ENCODE measurements around the gene LYPD6. TPM values are rescaled to one million over a fixed set of nuclear protein-coding genes. Genes with fewer than 3 reads are reported as not detected.

Gene LYPD6
- total RNA-seq, 2 experiments from 2014 or later, result not detected

- Histone ChIP-seq H3K4me2 (ENCODE audit: low read length) (no peak overlapping the region), H2AFZ (ENCODE audit: low read length) (no peak overlapping the region), H4K20me1 (ENCODE audit: insufficient read depth, low read length) (no peaks in the 10 kb centered on the region), H3K9me2 (ENCODE audit: insufficient read depth, low read length) (no peaks in the 10 kb centered on the region), H3K4me1 (ENCODE audit: insufficient read depth, low read length, poor library complexity, severe bottlenecking) (no peaks in the 10 kb centered on the region), H3K79me2 (ENCODE audit: insufficient read depth, low read depth, low read length) (no peaks in the 10 kb centered on the region), H3K27ac (ENCODE audit: low read depth, low read length, poor library complexity, severe bottlenecking) (no peak overlapping the region), H3K4me3 (ENCODE audit: low read depth, low read length, poor library complexity, severe bottlenecking) (no peak overlapping the region), H3K36me3 (ENCODE audit: insufficient read depth, low read length) (no peaks in the 10 kb centered on the region), H3K9me3 (ENCODE audit: low read length) (no peaks in the 10 kb centered on the region)
- DNase-seq (ENCODE audit: low spot score), result no peak
- POLR2A ChIA-PET, result no interaction called here
- BruUV-seq (replicated peaks), result no TSS peak
- intact Hi-C loops (cut with micrococcal nuclease; ENCODE audit: unreplicated experiment), result no loop called here
- TF ChIP-seq, protein P1, sequence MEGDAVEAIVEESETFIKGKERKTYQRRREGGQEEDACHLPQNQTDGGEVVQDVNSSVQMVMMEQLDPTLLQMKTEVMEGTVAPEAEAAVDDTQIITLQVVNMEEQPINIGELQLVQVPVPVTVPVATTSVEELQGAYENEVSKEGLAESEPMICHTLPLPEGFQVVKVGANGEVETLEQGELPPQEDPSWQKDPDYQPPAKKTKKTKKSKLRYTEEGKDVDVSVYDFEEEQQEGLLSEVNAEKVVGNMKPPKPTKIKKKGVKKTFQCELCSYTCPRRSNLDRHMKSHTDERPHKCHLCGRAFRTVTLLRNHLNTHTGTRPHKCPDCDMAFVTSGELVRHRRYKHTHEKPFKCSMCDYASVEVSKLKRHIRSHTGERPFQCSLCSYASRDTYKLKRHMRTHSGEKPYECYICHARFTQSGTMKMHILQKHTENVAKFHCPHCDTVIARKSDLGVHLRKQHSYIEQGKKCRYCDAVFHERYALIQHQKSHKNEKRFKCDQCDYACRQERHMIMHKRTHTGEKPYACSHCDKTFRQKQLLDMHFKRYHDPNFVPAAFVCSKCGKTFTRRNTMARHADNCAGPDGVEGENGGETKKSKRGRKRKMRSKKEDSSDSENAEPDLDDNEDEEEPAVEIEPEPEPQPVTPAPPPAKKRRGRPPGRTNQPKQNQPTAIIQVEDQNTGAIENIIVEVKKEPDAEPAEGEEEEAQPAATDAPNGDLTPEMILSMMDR (conservative IDR thresholded peaks at IDR 0.05; ENCODE audit: low read length), result no peak
- no peak for TF ChIP-seq EZH2phosphoT487 (IDR thresholded peaks at IDR 0.05; ENCODE audit: borderline replicate concordance, low read depth, low read length)
- CTCF ChIA-PET (ENCODE audit: unreplicated experiment), result no interaction called here
Observed at GRCh38 chr2:149409506-149409905, 79.1 kb downstream of the LYPD6 start.

GRCh38 chr2:149410701-149411484 lies 80.5 kb downstream of the LYPD6 start:
- no peaks in the 10 kb centered on the region for H3K79me2 ChIP-seq (ENCODE audit: insufficient read depth, low read depth, low read length)
- H3K4me1 ChIP-seq (ENCODE audit: insufficient read depth, low read length, poor library complexity, severe bottlenecking), result no peaks in the 10 kb centered on the region
- no peak for DNase-seq (ENCODE audit: low spot score)
- no TSS peak for BruUV-seq (replicated peaks)
- H2AFZ ChIP-seq (ENCODE audit: low read length), result no peak overlapping the region
- no peaks in the 10 kb centered on the region for H3K9me2 ChIP-seq (ENCODE audit: insufficient read depth, low read length)
- H3K4me3 ChIP-seq (ENCODE audit: low read depth, low read length, poor library complexity, severe bottlenecking), result no peak overlapping the region
- H3K27ac ChIP-seq (ENCODE audit: low read depth, low read length, poor library complexity, severe bottlenecking), result no peak overlapping the region
- H3K9me3 ChIP-seq (ENCODE audit: low read length), result no peaks in the 10 kb centered on the region
- intact Hi-C loops (cut with micrococcal nuclease; ENCODE audit: unreplicated experiment), result no loop called here
- no peaks in the 10 kb centered on the region for H3K36me3 ChIP-seq (ENCODE audit: insufficient read depth, low read length)
- no peak for TF ChIP-seq EZH2phosphoT487 (IDR thresholded peaks at IDR 0.05; ENCODE audit: borderline replicate concordance, low read depth, low read length)
- TF ChIP-seq, protein P1 (conservative IDR thresholded peaks at IDR 0.05; ENCODE audit: low read length), result no peak
- ChIA-PET POLR2A (no interaction called here), CTCF (ENCODE audit: unreplicated experiment) (no interaction called here)
- H3K4me2 ChIP-seq (ENCODE audit: low read length), result no peak overlapping the region
- no peaks in the 10 kb centered on the region for H4K20me1 ChIP-seq (ENCODE audit: insufficient read depth, low read length)

GRCh38 chr2:149413487-149413886 lies 83.1 kb downstream of the LYPD6 start:
- Histone ChIP-seq H3K79me2 (ENCODE audit: insufficient read depth, low read depth, low read length) (no peaks in the 10 kb centered on the region), H4K20me1 (ENCODE audit: insufficient read depth, low read length) (no peaks in the 10 kb centered on the region), H3K36me3 (ENCODE audit: insufficient read depth, low read length) (no peaks in the 10 kb centered on the region), H3K27ac (ENCODE audit: low read depth, low read length, poor library complexity, severe bottlenecking) (no peak overlapping the region), H3K9me3 (ENCODE audit: low read length) (no peaks in the 10 kb centered on the region), H3K4me3 (ENCODE audit: low read depth, low read length, poor library complexity, severe bottlenecking) (no peak overlapping the region), H3K9me2 (ENCODE audit: insufficient read depth, low read length) (no peaks in the 10 kb centered on the region), H2AFZ (ENCODE audit: low read length) (no peak overlapping the region), H3K4me1 (ENCODE audit: insufficient read depth, low read length, poor library complexity, severe bottlenecking) (no peaks in the 10 kb centered on the region), H3K4me2 (ENCODE audit: low read length) (no peak overlapping the region)
- ChIA-PET POLR2A (no interaction called here), CTCF (ENCODE audit: unreplicated experiment) (no interaction called here)
- no peak for DNase-seq (ENCODE audit: low spot score)
- intact Hi-C loops (cut with micrococcal nuclease; ENCODE audit: unreplicated experiment), result no loop called here
- TF ChIP-seq EZH2phosphoT487 (IDR thresholded peaks at IDR 0.05; ENCODE audit: borderline replicate concordance, low read depth, low read length), result no peak
- TF ChIP-seq, protein P1 (conservative IDR thresholded peaks at IDR 0.05; ENCODE audit: low read length), result no peak
- BruUV-seq (replicated peaks), result no TSS peak

Measured in OCI-LY7 (cell line).